K562 (cell line): ENCODE data around the gene ELOA2. TPM values are rescaled to one million over a fixed set of nuclear protein-coding genes. Genes with fewer than 3 reads are reported as not detected.

Experiments
- ATAC-seq: fragments of 200-7000 bp; cut with Tn5 transposase; 3 replicates; pipeline ENCODE4 v1.9.1; 2020; ENCODE audit warnings: moderate library complexity
- BruUV-seq: library from RNA; stranded (reverse); fragments of 400-500 nt; replicated peaks from 2 replicates; lab custom pipeline; 2021; lab: Mats Ljungman, UMichigan
- CTCF ChIA-PET: fragments of 300-600 bp; formaldehyde crosslinking; extraction: SDS; loops from one replicate; lab custom pipeline; 2021; ENCODE audit warnings: low intra/inter-chr PET ratio; lab: Yijun Ruan, JAX
- POLR2A ChIA-PET: fragments of 300-600, 350-650 bp; sonication (Branson Sonifier 250); formaldehyde crosslinking; extraction: SDS; loops from one replicate; lab custom pipeline; 2021; ENCODE audit warnings: antibody characterized with exemption, inconsistent platforms; lab: Yijun Ruan, JAX
- DNase-seq, 4 experiments: peaks; one replicate each; pipeline versions ENCODE4 v3.0.0 to v3.0.0-alpha.2; 2011 to 2018; ENCODE audit warnings: low spot score in 3 of 4, mixed read lengths in 3 of 4; ENCODE audit errors: extremely low read depth in 1 of 4
- FAIRE-seq: peaks from 2 replicates; lab custom pipeline; 2011; peaks lifted over from hg19 to GRCh38; lab: Jason Lieb, UNC
- H2AFZ ChIP-seq: 2 replicates; pipeline ENCODE4 v1.6.0; 2011; ENCODE audit warnings: low read depth, low read length, control low read depth, inconsistent platforms
- H3K27ac ChIP-seq: fragments of 200-600 bp; 3 replicates; pipeline ENCODE4 v1.8.0; 2011; ENCODE audit warnings: low read depth, mild to moderate bottlenecking, control low read depth, inconsistent platforms, low read length, moderate library complexity, mixed read lengths; ENCODE audit errors: extremely low read depth
- H3K27me3 ChIP-seq, 2 experiments: fragments of 300-600 bp in 1 of 2; 2 replicates in 1 of 2; 3 replicates in 1 of 2; pipeline versions ENCODE4 v1.6.0 to v1.8.0; 2011; ENCODE audit warnings: inconsistent platforms in 2 of 2, low read length in 2 of 2, mild to moderate bottlenecking in 1 of 2, mixed read lengths in 1 of 2, moderate library complexity in 1 of 2; ENCODE audit not compliant: control insufficient read depth in 2 of 2, insufficient read depth in 2 of 2
- H3K36me3 ChIP-seq: fragments of 300-600 bp; 3 replicates; pipeline ENCODE4 v1.8.0; 2011; ENCODE audit warnings: mild to moderate bottlenecking, low read length, inconsistent platforms; ENCODE audit not compliant: control insufficient read depth, insufficient read depth
- H3K4me1 ChIP-seq, 2 experiments: fragments of 200-600 bp in 1 of 2; replicated peaks in 1 of 2; 2 replicates in 1 of 2; 3 replicates in 1 of 2; pipeline versions ENCODE4 v1.5.1 to v1.8.0; 2011; ENCODE audit warnings: inconsistent platforms in 2 of 2, low read length in 2 of 2, mild to moderate bottlenecking in 1 of 2, mixed read lengths in 1 of 2, moderate library complexity in 1 of 2; ENCODE audit not compliant: control insufficient read depth in 2 of 2, insufficient read depth in 2 of 2
- H3K4me2 ChIP-seq: 2 replicates; pipeline ENCODE4 v1.6.1; 2011; ENCODE audit warnings: low read length, control low read depth, inconsistent platforms, mixed read lengths; ENCODE audit not compliant: insufficient read depth
- H3K4me3 ChIP-seq: fragments of 200-600 bp; sonication (generic), shearing (Covaris generic); 2 replicates; pipeline ENCODE4 v1.5.1; 2016; ENCODE audit warnings: control low read depth, inconsistent platforms
- H3K79me2 ChIP-seq: fragments of 200-600 bp; 3 replicates; pipeline ENCODE4 v1.8.0; 2011; ENCODE audit warnings: low read length, inconsistent platforms; ENCODE audit not compliant: control insufficient read depth, insufficient read depth
- H3K9ac ChIP-seq, 2 experiments: 2 replicates each; pipeline versions ENCODE4 v1.6.0 to v1.6.1; 2011; ENCODE audit warnings: low read depth in 2 of 2, low read length in 2 of 2, control low read depth in 1 of 2, inconsistent platforms in 1 of 2, mild to moderate bottlenecking in 1 of 2, mixed read lengths in 1 of 2; ENCODE audit not compliant: insufficient read depth in 1 of 2
- H3K9me1 ChIP-seq: one replicate; pipeline ENCODE4 v1.6.0; 2011; ENCODE audit warnings: inconsistent platforms, mild to moderate bottlenecking, low read length, moderate library complexity; ENCODE audit not compliant: control insufficient read depth, insufficient read depth
- H3K9me3 ChIP-seq: replicated peaks from 2 replicates; pipeline ENCODE4 v1.5.1; 2011; ENCODE audit warnings: low read depth, low read length, inconsistent platforms; ENCODE audit not compliant: control insufficient read depth, insufficient read depth
- H4K20me1 ChIP-seq: replicated peaks from 2 replicates; pipeline ENCODE4 v1.6.1; 2011; ENCODE audit warnings: low read length, inconsistent platforms, mixed read lengths; ENCODE audit not compliant: control insufficient read depth, insufficient read depth
- CBX8 ChIP-seq: fragments of 200-600 bp; sonication (generic); IDR thresholded peaks from 2 replicates; pipeline ENCODE4 v1.6.1; 2012; ENCODE audit warnings: borderline replicate concordance, mixed run types, low read depth, mild to moderate bottlenecking, moderate library complexity, mixed read lengths, low read length, control low read depth, inconsistent platforms; ENCODE audit not compliant: poor library complexity, severe bottlenecking; ENCODE audit errors: extremely low read depth
- PRMT5 ChIP-seq: sonication (generic); formaldehyde crosslinking; IDR thresholded peaks from 2 replicates; pipeline ENCODE4 v1.5.0; 2020; ENCODE audit warnings: missing genetic modification reagents
- PRPF4 ChIP-seq: fragments of 200-400 bp; formaldehyde crosslinking; IDR thresholded peaks from one replicate; pipeline ENCODE4 v1.6.1; 2017; ENCODE audit warnings: low read length, low read depth, mild to moderate bottlenecking; ENCODE audit not compliant: insufficient read depth, poor library complexity, severe bottlenecking
- RBM39 ChIP-seq: fragments of 200-400 bp; formaldehyde crosslinking; optimal IDR thresholded peaks from 2 replicates; pipeline ENCODE3; 2018; ENCODE audit warnings: low read depth, low read length
- SREBF1 ChIP-seq: fragments of 150-350 bp; IDR thresholded peaks from 2 replicates; pipeline ENCODE4 v1.6.1; 2014; ENCODE audit warnings: antibody characterized with exemption, low read depth, low read length, borderline replicate concordance
- STAG1 ChIP-seq: sonication (generic); formaldehyde crosslinking; IDR thresholded peaks from 2 replicates; pipeline ENCODE4 v1.5.0; 2020; ENCODE audit warnings: missing genetic modification reagents, borderline replicate concordance
- STAT5A ChIP-seq: IDR thresholded peaks from 2 replicates; pipeline ENCODE4 v1.6.1; 2012; ENCODE audit warnings: low read length, inconsistent platforms, borderline replicate concordance
- TAF7 ChIP-seq: fragments of 450-650 bp; IDR thresholded peaks from 2 replicates; pipeline ENCODE4 v1.6.1; 2016; ENCODE audit warnings: missing genetic modification characterization, missing compliant biosample characterization
- TAL1 ChIP-seq: fragments of 450-650 bp; IDR thresholded peaks from 2 replicates; pipeline ENCODE4 v1.6.1; 2016; ENCODE audit warnings: mild to moderate bottlenecking
- ZFP36 ChIP-seq: fragments of 150-350 bp; IDR thresholded peaks from 2 replicates; pipeline ENCODE4 v1.6.1; 2018; ENCODE audit warnings: low read length, low read depth; ENCODE audit not compliant: partially characterized antibody
- ZKSCAN8 ChIP-seq: fragments of 200-800 bp; sonication (Bioruptor generic); IDR thresholded peaks from 2 replicates; pipeline ENCODE4 v1.6.1; 2016; ENCODE audit warnings: missing genetic modification characterization, missing compliant biosample characterization
- ZNF311 ChIP-seq: fragments of 250-450 bp; sonication (Bioruptor Pico); IDR thresholded peaks from 2 replicates; pipeline ENCODE4 v1.4.0; 2020; ENCODE audit warnings: mild to moderate bottlenecking, moderate library complexity
- ZSCAN32 ChIP-seq: fragments of 450-650 bp; formaldehyde crosslinking; IDR thresholded peaks from 2 replicates; pipeline ENCODE4 v1.4.0; 2020; ENCODE audit warnings: mild to moderate bottlenecking, moderate library complexity
- WGBS: fragments of 100-300 bp; shearing (Covaris generic); methylation state at CpG from one replicate; pipeline ENCODE4 v1.1.6; 2016; ENCODE audit warnings: low coverage, mixed read lengths; ENCODE audit not compliant: insufficient coverage; ENCODE audit errors: missing lambda C conversion rate; 5-methylcytosine and 5-hydroxymethylcytosine counted together
- in situ Hi-C: fragments of 300-500 bp; cut with MboI; formaldehyde crosslinking; loops from 4 replicates; pipeline ENCODE4 v1.15.0; 2018; ENCODE audit warnings: inconsistent platforms, mixed read lengths
- intact Hi-C: fragments of 100-400 bp; cut with micrococcal nuclease; formaldehyde crosslinking; loops from 2 replicates; pipeline ENCODE4 v1.14.2; 2022
- polyA plus RNA-seq, 8 experiments: library from polyadenylated mRNA; depleted of rRNA in 4 of 8; stranded (reverse) in 5 of 8; unstranded in 3 of 8; fragments of >200 nt; fragmentation: Nextera tagmentation in 2 of 8; fragmentation: Illumina TruSeq in 1 of 8; extraction: Ambion mirVana in 2 of 8; extraction: Trizol in 1 of 8; gene quantifications; 2 replicates each; pipeline versions ENCODE4 v1.2.1 to v1.2.3, GENCODE V29; 2011 to 2014; ENCODE audit warnings: inconsistent platforms in 1 of 8, missing spikeins in 1 of 8
- total RNA-seq, 7 experiments: library from RNA; depleted of rRNA in 6 of 7; stranded (reverse); fragments of >200 nt in 6 of 7; fragmentation: Illumina TruSeq in 2 of 7; extraction: Trizol in 2 of 7; gene quantifications; 2 replicates each; pipeline versions ENCODE4 v1.2.1 to v1.2.3, GENCODE V29; 2011 to 2021; ENCODE audit warnings: low replicate concordance in 1 of 7
- TF ChIP-seq, protein P1 (sequence below): fragments of 250-450 bp; sonication (Bioruptor Pico); IDR thresholded peaks from 2 replicates; pipeline ENCODE4 v1.8.0; 2021; ENCODE audit warnings: mild to moderate bottlenecking, moderate library complexity
- TF ChIP-seq, protein P2 (sequence below): fragments of 450-650 bp; formaldehyde crosslinking; IDR thresholded peaks from 2 replicates; pipeline ENCODE4 v1.4.0; 2020; ENCODE audit warnings: mild to moderate bottlenecking, moderate library complexity
- TF ChIP-seq, protein P3 (sequence below), 2 experiments: IDR thresholded peaks; 2 replicates each; pipeline ENCODE4 v1.6.1; 2011; ENCODE audit warnings: borderline replicate concordance in 1 of 2, control low read depth in 1 of 2, low read depth in 1 of 2, low read length in 1 of 2, mild to moderate bottlenecking in 1 of 2, mixed read lengths in 1 of 2, moderate library complexity in 1 of 2; ENCODE audit not compliant: insufficient read depth in 1 of 2, insufficient read length in 1 of 2, poor library complexity in 1 of 2, severe bottlenecking in 1 of 2; ENCODE audit errors: extremely low read depth in 1 of 2
- TF ChIP-seq, protein P4 (sequence below): sonication (generic); formaldehyde crosslinking; IDR thresholded peaks from 2 replicates; pipeline ENCODE4 v1.8.0; 2022; ENCODE audit warnings: missing genetic modification reagents, mild to moderate bottlenecking, moderate library complexity, borderline replicate concordance

ELOA2 gene
- total and polyA plus RNA-seq, 9 of the 15 experiments (the other 6 are each of a cell fraction or from before 2014, with no cell fraction given) = not detected

DNA sequence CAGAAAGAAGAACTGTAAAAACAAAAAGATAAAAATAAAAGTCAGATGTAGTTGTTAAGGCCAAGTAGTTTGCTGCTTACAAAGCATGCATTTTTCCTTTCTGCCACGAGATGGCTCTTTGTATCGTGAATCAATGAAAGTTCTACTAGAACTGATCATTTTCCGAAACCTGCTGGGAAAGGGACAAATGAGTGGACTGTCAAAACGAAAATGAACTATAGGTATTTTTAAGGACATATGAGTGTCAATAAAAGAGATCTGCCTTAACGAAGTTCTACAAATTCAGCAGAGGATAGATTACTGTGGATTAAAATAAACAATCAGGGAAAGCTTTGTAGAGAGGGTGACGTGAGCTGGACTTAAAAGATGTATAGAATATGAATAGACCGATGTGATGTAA lies 15.0 kb upstream of the ELOA2 start:
- no peaks in the 10 kb centered on the region for H3K9me1 ChIP-seq
- peak; percentile 33 for TF ChIP-seq ZFP36
- TF ChIP-seq PRPF4 = no peak
- no peak for TF ChIP-seq TAF7 (tag)
- TF ChIP-seq, protein P1, sequence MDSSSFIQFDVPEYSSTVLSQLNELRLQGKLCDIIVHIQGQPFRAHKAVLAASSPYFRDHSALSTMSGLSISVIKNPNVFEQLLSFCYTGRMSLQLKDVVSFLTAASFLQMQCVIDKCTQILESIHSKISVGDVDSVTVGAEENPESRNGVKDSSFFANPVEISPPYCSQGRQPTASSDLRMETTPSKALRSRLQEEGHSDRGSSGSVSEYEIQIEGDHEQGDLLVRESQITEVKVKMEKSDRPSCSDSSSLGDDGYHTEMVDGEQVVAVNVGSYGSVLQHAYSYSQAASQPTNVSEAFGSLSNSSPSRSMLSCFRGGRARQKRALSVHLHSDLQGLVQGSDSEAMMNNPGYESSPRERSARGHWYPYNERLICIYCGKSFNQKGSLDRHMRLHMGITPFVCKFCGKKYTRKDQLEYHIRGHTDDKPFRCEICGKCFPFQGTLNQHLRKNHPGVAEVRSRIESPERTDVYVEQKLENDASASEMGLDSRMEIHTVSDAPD (CRISPR knock-in tag) = no peak
- TF ChIP-seq, protein P2, sequence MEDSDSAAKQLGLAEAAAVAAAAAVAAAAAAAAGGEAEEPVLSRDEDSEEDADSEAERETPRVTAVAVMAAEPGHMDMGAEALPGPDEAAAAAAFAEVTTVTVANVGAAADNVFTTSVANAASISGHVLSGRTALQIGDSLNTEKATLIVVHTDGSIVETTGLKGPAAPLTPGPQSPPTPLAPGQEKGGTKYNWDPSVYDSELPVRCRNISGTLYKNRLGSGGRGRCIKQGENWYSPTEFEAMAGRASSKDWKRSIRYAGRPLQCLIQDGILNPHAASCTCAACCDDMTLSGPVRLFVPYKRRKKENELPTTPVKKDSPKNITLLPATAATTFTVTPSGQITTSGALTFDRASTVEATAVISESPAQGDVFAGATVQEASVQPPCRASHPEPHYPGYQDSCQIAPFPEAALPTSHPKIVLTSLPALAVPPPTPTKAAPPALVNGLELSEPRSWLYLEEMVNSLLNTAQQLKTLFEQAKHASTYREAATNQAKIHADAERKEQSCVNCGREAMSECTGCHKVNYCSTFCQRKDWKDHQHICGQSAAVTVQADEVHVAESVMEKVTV (CRISPR knock-in tag) = peak; percentile 10; the same call in 1 of the 2 replicates
- no peak for TF ChIP-seq TAL1
- TF ChIP-seq CBX8 = peak; percentile 69
- no peak for TF ChIP-seq SREBF1
- no peak for TF ChIP-seq ZNF311 (CRISPR knock-in tag)
- TF ChIP-seq STAT5A = no peak
- TF ChIP-seq, protein P3, sequence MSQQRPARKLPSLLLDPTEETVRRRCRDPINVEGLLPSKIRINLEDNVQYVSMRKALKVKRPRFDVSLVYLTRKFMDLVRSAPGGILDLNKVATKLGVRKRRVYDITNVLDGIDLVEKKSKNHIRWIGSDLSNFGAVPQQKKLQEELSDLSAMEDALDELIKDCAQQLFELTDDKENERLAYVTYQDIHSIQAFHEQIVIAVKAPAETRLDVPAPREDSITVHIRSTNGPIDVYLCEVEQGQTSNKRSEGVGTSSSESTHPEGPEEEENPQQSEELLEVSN (IDR thresholded peaks at IDR 0.05; ENCODE audit: borderline replicate concordance in 1 of 2, extremely low read depth in 1 of 2, insufficient read depth in 1 of 2, insufficient read length in 1 of 2, low read depth in 1 of 2, low read length in 1 of 2, poor library complexity in 1 of 2, severe bottlenecking in 1 of 2) = no peak
- no peak for TF ChIP-seq RBM39
- TF ChIP-seq PRMT5 (CRISPR knock-in tag) = no peak
- no peak for TF ChIP-seq ZKSCAN8
- TF ChIP-seq, protein P4, sequence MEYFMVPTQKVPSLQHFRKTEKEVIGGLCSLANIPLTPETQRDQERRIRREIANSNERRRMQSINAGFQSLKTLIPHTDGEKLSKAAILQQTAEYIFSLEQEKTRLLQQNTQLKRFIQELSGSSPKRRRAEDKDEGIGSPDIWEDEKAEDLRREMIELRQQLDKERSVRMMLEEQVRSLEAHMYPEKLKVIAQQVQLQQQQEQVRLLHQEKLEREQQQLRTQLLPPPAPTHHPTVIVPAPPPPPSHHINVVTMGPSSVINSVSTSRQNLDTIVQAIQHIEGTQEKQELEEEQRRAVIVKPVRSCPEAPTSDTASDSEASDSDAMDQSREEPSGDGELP = no peak
- no peak for TF ChIP-seq STAG1 (CRISPR knock-in tag)
- TF ChIP-seq ZSCAN32 = no peak

More for the DNA sequence above, 15.0 kb upstream of the ELOA2 start:
- no TSS peak for BruUV-seq
- peak in 3 of 4 experiments; percentile 11 to 35 (median 16) for DNase-seq
- Histone ChIP-seq H3K4me2 (no peak overlapping the region), H2AFZ (no peak overlapping the region), H3K4me3 (no peak overlapping the region), H3K4me1 (no peaks in the 10 kb centered on the region), H3K27ac (no peak overlapping the region), H3K27me3 (peaks cover 0 to 2% of the 10 kb centered on the region in 2 experiments; a peak in 1 of 5 replicates), H3K9ac (no peak overlapping the region), H3K9me3 (no peaks in the 10 kb centered on the region), H4K20me1 (no peaks in the 10 kb centered on the region), H3K79me2 (no peaks in the 10 kb centered on the region), H3K36me3 (no peaks in the 10 kb centered on the region)
- 2% methylated on average over 7 of the region's 7 CpGs for WGBS
- FAIRE-seq = peak; percentile 74
- in situ Hi-C loops = no loop called here
- CTCF ChIA-PET = interaction anchor here (0.7 to 1.7 kb wide), 4 partner anchors 155 to 700 kb away, joined by 3 to 8 read pairs (median 4); no protein-coding TSS in a partner anchor
- POLR2A ChIA-PET = no interaction called here
- intact Hi-C loops = loop anchor here (2.0 kb wide), 1 partner anchor 154 kb away; no protein-coding TSS in a partner anchor
- no peak for ATAC-seq
